Uterus (tissue), 2 donors: ENCODE data around the gene UBQLN1.

Experiments used
- POLR2A ChIP-seq, 2 donors: fragments of 450-650 bp; IDR thresholded peaks; one replicate each; pipeline ENCODE4 v1.6.1; 2016; ENCODE audit warnings: antibody characterized with exemption in 2 of 2, mild to moderate bottlenecking in 1 of 2, moderate library complexity in 1 of 2
- TF ChIP-seq, protein P1 (sequence below), 4 experiments: fragments of 200-600 bp in 2 of 4; fragments of 450-650 bp in 2 of 4; sonication (generic) in 2 of 4; IDR thresholded peaks; one replicate each; pipeline ENCODE4 v1.5.1; 2016 to 2019; ENCODE audit warnings: antibody characterized with exemption in 4 of 4, mild to moderate bottlenecking in 2 of 4, moderate library complexity in 1 of 4

DNA sequence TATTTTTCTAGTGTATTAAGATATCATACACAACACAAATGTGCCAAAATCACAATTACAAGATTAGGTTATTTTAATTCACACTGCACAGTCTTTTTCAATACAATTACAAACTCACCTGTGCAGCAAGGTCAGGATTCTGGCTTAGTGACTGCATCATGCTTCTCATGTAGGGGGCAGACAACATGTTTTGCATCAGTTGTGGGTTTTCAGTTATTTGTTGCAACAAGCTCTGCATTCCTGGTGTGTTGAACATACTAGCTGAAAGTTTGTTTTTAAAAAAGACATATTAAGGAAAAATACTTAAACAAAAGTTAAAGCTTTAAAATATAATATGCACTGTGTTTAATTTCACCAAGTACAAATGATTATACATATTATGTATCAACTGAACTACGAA lies 38.7 kb downstream of the UBQLN1 start:
- TF ChIP-seq, protein P1, sequence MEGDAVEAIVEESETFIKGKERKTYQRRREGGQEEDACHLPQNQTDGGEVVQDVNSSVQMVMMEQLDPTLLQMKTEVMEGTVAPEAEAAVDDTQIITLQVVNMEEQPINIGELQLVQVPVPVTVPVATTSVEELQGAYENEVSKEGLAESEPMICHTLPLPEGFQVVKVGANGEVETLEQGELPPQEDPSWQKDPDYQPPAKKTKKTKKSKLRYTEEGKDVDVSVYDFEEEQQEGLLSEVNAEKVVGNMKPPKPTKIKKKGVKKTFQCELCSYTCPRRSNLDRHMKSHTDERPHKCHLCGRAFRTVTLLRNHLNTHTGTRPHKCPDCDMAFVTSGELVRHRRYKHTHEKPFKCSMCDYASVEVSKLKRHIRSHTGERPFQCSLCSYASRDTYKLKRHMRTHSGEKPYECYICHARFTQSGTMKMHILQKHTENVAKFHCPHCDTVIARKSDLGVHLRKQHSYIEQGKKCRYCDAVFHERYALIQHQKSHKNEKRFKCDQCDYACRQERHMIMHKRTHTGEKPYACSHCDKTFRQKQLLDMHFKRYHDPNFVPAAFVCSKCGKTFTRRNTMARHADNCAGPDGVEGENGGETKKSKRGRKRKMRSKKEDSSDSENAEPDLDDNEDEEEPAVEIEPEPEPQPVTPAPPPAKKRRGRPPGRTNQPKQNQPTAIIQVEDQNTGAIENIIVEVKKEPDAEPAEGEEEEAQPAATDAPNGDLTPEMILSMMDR (IDR thresholded peaks at IDR 0.05), result no peak
- no peak for TF ChIP-seq POLR2A (IDR thresholded peaks at IDR 0.05)
